ENCODE measurements around the gene PCDH11Y.
A peak's percentile ranks its signal among the peaks of the same experiment; 100 is the strongest.
"Not testable (repeated sequence)": the region's sequence is repeated elsewhere in the genome, so short reads cannot be mapped to it uniquely, and the experiment has no call there.

The PCDH11Y gene

DNA sequence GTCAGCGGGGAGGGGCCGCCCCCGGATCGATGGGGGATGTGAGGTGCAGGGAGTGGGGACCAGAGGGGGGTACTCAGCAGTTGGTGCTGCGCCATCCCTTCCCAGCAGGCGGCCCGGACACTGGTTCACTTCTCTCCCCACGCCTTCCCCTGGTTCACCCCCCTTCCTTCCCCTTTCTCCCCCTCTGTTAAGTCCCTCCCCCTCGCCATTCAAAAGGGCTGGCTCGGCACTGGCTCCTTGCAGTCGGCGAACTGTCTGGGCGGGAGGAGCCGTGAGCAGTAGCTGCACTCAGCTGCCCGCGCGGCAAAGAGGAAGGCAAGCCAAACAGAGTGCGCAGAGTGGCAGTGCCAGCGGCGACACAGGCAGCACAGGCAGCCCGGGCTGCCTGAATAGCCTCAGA, at the start of gene PCDH11Y:
Gene PCDH11Y (plus strand): TSS at position 240 of the 400 bp plus-strand sequence. CDS start 56,804 bp downstream, outside the sequence.
- peak; percentile 46 for DNase-seq

DNA sequence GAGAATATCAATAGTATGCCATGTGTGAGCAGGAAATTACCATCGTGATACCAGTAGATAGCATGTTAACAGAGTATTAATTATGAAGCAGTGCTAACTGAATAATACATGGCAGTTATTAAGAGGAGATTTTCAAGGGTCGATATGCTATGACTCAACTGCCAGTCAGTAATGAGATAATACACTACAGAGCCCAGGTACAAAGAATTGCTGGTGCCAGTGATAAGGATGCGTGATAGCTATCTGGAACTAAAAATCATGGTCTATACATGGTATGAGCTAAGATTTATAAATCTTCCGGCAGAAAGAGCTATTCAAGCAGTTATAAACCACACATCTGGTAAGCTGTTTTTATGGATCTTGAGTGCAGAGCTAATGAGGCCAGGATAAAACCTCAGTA, 32.2 kb upstream of the PCDH11Y start:
- not testable (repeated sequence) for DNase-seq

DNA sequence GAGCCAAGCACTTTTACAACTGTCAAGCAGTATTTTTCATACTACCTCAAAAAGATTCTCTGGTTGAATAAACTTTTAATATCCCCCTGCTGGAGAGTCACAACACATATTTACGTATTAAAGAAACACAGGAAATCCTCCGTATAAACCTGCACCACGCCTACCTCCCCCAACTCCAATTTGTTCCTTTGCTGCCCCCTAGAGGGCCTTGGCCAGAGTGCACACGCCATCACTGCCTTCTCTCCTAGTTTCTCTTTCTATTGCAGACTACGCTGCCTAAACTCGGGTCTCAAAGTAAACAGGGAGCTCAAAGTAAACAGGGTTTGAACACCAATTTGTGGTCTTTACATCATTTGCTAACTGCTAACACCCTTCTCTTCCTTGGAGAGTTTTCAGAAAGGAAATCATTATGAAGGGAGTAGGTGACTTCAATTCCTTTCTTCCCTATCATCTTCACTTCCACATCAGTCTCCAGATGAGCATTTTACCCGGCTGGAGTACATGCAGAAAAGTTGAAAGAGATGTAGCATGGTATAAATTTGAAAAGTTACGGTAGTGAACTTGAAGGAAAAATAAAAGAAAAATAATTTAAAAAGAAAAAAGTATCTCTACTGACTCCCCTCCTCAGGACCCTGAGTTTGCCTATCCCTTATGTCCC, 8.2 kb upstream of the PCDH11Y start:
- DNase-seq, result not testable (repeated sequence)

- not testable (repeated sequence) for DNase-seq
Observed at GRCh38 chrY:4994892-4995291, 5.2 kb upstream of the PCDH11Y start.

- DNase-seq, result not testable (repeated sequence)
Observed at GRCh38 chrY:5002476-5003184, 2.5 kb downstream of the PCDH11Y start.

- DNase-seq, result not testable (repeated sequence)
Observed at GRCh38 chrY:5038972-5039523, 39.0 kb downstream of the PCDH11Y start.

- DNase-seq, result not testable (repeated sequence)
Observed at GRCh38 chrY:5083017-5083416, 82.9 kb downstream of the PCDH11Y start.

- not testable (repeated sequence) for DNase-seq
Observed at GRCh38 chrY:5182998-5183397, 182.9 kb downstream of the PCDH11Y start.

DNA sequence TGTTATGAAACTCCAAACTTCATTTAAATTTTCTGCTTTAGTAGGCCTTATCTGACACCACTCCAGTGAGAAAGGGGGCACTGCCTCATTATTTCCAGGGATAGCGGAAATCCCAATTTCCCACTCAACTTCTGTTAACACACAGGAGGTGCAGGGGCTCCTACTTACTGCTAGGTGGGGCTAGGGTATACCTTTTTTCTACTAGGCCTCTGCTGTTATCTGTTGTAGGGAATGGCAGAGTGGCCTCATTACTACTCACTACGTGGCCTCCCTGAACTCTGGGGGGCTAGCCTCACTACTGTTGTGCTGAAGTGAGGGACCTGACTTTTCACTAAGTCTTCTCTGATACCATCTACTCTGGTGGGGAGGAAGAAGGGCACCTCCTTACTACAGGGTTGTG, 215.0 kb downstream of the PCDH11Y start:
- DNase-seq, result not testable (repeated sequence)

- not testable (repeated sequence) for DNase-seq
Observed at GRCh38 chrY:5324931-5325330, 324.8 kb downstream of the PCDH11Y start.

DNA sequence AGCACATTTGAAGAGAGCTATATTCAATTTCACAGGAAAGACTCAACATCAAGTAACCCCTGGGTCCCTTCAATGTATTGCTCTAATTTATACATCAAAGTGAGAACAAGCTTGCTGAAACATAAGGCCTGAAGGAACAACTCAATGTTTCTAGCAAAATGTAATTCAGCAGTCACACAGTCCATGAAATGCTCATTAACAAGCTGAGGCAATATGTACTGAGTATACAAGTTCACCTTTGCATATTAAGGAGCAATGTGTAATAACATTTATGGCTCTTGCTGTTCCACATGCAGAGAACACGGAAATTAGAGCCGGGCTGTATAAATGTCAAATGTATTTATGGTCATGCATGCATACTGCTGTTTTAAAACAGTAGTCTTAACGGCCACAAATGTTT, 342.1 kb downstream of the PCDH11Y start:
- DNase-seq, result not testable (repeated sequence)

- DNase-seq, result not testable (repeated sequence)
Observed at GRCh38 chrY:5543705-5544104, 543.6 kb downstream of the PCDH11Y start.

- DNase-seq, result not testable (repeated sequence)
Observed at GRCh38 chrY:5638589-5638988, 638.5 kb downstream of the PCDH11Y start.

GRCh38 chrY:5679265-5679664, 679.2 kb downstream of the PCDH11Y start:
- DNase-seq, result not testable (repeated sequence)

GRCh38 chrY:5708727-5709126, 708.6 kb downstream of the PCDH11Y start:
- DNase-seq, result not testable (repeated sequence)

DNA sequence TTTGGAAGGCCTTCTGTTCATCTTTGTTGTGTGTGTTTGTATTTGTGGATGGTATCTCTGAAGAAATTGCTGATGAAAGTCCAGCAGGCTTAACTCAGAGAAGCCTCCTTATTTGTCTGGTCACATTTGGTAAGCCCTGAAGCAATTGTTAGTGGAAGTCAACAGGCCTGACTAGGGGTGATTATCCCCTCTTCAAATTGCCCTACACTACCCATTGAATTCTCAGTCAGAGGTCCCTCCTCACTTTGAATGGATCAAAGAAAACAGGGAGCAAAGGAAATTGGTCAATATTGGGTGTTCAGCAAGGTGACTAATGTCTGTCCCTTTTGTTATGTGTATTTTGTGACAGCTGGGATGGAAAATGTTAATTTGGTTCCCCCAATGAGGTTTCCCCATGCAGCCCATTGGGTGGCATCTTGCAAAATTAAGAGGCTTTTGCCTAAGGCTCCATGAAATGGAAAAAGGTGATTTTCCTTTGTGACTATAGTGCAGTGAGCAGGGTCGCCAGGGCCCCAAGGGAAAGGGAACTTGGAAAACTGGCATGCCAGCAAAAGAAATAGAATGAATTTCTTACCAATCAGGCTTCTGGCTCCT, 709.8 kb downstream of the PCDH11Y start:
- DNase-seq, result not testable (repeated sequence)

DNA sequence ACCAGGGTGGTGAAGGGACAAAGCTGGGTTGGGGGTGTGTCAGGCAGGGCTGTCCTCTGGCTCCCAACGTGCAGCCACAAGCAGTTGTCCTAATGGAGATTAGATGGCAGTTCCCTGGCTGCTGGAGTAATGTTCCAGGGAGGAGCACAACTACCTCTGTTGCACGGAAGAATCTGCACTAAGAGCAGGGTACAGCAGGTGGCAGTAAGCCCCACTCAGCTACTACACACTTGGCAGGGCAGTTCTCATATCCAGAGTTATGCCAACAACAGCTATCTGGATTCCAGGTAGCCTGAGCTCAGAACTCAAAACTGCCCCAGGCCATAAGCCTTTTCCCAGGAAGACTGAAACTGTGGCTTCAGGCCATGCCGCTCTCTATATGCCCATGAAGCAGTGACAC, 761.3 kb downstream of the PCDH11Y start:
- DNase-seq, result peak; percentile 5

- DNase-seq, result not testable (repeated sequence)
Observed at GRCh38 chrY:5776485-5776884, 776.4 kb downstream of the PCDH11Y start.
